ENCODE data around the gene PTPRD. TPM values are rescaled to one million over a fixed set of nuclear protein-coding genes. Genes with fewer than 3 reads are reported as not detected.

Gene PTPRD
- total RNA-seq, 2 donors from 2014 or later = 60.1 to 75.7 TPM

DNA sequence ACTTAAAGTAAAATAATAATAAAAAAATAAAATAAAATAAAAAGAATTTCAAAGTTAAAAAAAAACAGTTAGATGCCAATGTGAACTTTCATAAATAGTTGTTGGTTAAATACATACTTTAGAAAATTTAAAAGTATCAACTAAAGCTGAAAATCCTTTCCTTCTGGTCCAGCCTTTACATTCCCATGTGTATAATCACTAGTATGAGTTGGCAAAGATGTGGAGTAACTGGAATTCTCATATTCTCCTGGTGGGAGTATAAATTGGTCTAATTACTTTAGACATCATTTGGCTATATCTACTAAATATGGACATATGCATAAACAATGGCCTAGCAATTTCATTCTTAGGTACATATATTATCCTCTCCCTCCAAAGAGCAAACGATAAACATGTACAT, 619.9 kb downstream of the PTPRD start:
- H3K27me3 ChIP-seq = no peaks in the 10 kb centered on the region
- no peak overlapping the region for H3K9ac ChIP-seq (ENCODE audit: low read depth in 2 of 2, low read length in 2 of 2)
- TF ChIP-seq, protein P1, sequence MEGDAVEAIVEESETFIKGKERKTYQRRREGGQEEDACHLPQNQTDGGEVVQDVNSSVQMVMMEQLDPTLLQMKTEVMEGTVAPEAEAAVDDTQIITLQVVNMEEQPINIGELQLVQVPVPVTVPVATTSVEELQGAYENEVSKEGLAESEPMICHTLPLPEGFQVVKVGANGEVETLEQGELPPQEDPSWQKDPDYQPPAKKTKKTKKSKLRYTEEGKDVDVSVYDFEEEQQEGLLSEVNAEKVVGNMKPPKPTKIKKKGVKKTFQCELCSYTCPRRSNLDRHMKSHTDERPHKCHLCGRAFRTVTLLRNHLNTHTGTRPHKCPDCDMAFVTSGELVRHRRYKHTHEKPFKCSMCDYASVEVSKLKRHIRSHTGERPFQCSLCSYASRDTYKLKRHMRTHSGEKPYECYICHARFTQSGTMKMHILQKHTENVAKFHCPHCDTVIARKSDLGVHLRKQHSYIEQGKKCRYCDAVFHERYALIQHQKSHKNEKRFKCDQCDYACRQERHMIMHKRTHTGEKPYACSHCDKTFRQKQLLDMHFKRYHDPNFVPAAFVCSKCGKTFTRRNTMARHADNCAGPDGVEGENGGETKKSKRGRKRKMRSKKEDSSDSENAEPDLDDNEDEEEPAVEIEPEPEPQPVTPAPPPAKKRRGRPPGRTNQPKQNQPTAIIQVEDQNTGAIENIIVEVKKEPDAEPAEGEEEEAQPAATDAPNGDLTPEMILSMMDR (IDR thresholded peaks at IDR 0.05) = no peak
- DNase-seq = no peak
- no peaks in the 10 kb centered on the region for H3K36me3 ChIP-seq
- no peak overlapping the region for H3K4me3 ChIP-seq
- intact Hi-C loops (cut with DNase I) = no loop called here
- H3K27ac ChIP-seq = no peak overlapping the region
- no peaks in the 10 kb centered on the region for H3K4me1 ChIP-seq
- H3K9me3 ChIP-seq = peaks cover 4% of the 10 kb centered on the region

DNA sequence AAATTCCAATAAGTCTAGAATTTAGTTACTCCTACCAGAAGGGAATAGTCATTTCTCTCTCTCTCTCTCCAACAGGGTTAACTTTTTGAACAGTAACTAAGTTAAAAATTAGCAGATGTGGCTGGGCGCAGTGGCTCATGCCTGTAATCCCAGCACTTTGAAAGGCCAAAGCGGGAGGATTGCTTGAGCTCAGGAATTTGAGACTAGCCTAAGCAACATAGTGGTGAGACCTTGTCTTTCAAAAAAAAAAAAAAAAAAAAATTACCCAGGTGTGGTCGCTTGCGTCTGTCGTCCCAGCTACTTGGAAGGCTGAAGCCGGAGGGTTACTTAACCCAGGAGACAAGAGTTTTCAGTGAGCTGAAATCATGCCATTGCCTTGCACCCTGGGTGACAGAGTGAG, 639.7 kb downstream of the PTPRD start:
- no peaks in the 10 kb centered on the region for H3K27me3 ChIP-seq
- H3K9me3 ChIP-seq = no peaks in the 10 kb centered on the region
- no peak overlapping the region for H3K9ac ChIP-seq (ENCODE audit: low read depth in 2 of 2, low read length in 2 of 2)
- intact Hi-C loops (cut with DNase I) = no loop called here
- no peak for DNase-seq
- no peaks in the 10 kb centered on the region for H3K4me1 ChIP-seq
- no peak overlapping the region for H3K4me3 ChIP-seq
- no peaks in the 10 kb centered on the region for H3K36me3 ChIP-seq
- TF ChIP-seq, protein P1 (IDR thresholded peaks at IDR 0.05) = no peak
- H3K27ac ChIP-seq = no peak overlapping the region

DNA sequence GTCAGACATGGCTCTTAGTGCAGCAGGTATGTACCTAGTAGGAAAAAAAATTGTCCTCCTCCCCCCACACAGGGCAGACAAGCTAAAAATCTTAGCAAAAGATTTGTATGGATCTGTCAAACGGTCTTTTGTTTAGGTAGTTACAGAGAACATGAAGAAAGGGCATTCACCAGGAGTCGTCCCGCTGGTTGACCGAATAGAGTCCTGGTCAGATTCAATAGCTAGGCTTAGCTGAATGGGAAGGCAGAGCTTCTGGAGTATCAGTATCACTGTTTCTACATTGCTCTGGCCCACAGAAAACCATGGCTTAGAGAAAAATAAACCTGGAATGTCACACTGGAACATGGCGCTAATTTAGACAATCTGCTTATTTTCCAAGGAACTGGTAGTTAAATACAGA, 642.3 kb downstream of the PTPRD start:
- H3K27me3 ChIP-seq = no peaks in the 10 kb centered on the region
- H3K4me1 ChIP-seq = no peaks in the 10 kb centered on the region
- no peak overlapping the region for H3K4me3 ChIP-seq
- H3K9me3 ChIP-seq = no peaks in the 10 kb centered on the region
- H3K9ac ChIP-seq (ENCODE audit: low read depth in 2 of 2, low read length in 2 of 2) = no peak overlapping the region
- intact Hi-C loops (cut with DNase I) = no loop called here
- no peaks in the 10 kb centered on the region for H3K36me3 ChIP-seq
- TF ChIP-seq, protein P1 (IDR thresholded peaks at IDR 0.05) = no peak
- no peak for DNase-seq
- no peak overlapping the region for H3K27ac ChIP-seq

DNA sequence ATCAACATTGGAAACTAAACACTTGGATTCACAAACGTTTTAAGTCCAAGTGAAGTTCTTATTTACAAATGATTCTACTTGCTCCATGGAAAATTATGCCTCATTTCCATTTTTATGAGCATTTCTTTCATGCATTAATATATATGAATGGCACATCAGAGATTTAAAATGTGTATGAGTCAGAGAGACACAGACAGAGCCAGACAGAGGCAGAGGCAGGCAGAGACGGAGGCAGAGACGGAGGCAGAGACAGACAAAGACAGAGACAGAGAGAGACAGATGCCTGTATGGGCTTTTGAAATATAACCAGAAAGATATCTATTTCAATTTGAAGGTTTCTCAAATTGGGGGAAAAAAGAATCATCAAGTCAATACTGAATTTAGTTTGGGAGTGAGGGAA, 649.0 kb downstream of the PTPRD start:
- H3K27ac ChIP-seq = no peak overlapping the region
- intact Hi-C loops (cut with DNase I) = no loop called here
- H3K4me3 ChIP-seq = no peak overlapping the region
- DNase-seq = no peak
- no peaks in the 10 kb centered on the region for H3K4me1 ChIP-seq
- no peak overlapping the region for H3K9ac ChIP-seq (ENCODE audit: low read depth in 2 of 2, low read length in 2 of 2)
- H3K27me3 ChIP-seq = no peaks in the 10 kb centered on the region
- no peaks in the 10 kb centered on the region for H3K9me3 ChIP-seq
- H3K36me3 ChIP-seq = no peaks in the 10 kb centered on the region
- TF ChIP-seq, protein P1 (IDR thresholded peaks at IDR 0.05) = no peak

DNA sequence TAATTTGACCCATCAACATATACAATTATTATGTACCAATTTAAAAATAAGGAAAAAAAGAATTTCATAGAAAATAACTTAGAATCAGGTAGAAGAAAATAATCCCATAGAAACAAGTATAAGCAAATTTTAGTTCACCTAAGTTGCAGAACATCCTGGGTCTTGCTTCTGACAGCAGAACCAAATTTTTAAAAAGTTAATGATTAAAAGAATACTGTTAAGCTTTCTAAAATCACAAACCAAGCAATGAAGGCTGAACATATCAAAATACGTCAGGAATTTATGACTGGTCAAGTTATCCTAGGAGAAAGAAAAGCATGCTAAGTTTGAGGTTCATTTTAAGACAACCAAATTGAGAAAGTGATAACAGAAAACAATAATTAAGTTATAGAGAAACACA, 650.9 kb downstream of the PTPRD start:
- no peak overlapping the region for H3K4me3 ChIP-seq
- H3K9ac ChIP-seq (ENCODE audit: low read depth in 2 of 2, low read length in 2 of 2) = no peak overlapping the region
- H3K27ac ChIP-seq = no peak overlapping the region
- no peaks in the 10 kb centered on the region for H3K4me1 ChIP-seq
- intact Hi-C loops (cut with DNase I) = no loop called here
- TF ChIP-seq, protein P1 (IDR thresholded peaks at IDR 0.05) = no peak
- no peaks in the 10 kb centered on the region for H3K27me3 ChIP-seq
- DNase-seq = no peak
- H3K36me3 ChIP-seq = no peaks in the 10 kb centered on the region
- no peaks in the 10 kb centered on the region for H3K9me3 ChIP-seq

DNA sequence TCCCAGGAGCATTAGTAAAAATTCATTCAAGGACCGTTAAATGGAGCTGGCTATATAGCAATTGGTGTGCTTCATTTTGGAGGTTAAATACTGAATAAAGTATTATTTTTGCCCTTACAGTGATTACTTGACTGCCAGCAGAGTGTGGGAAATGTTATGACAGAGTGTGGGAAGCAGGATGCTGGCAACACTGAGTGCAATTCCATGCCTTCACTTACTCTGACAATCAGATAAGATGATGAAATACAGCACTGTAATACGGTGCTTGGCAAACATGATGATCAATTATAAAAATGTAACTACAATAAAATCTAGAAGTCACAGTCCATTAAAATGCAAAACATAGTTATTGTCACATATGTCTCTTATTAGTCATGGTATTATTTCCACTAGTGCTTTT, 651.3 kb downstream of the PTPRD start:
- Histone ChIP-seq H3K27ac (no peak overlapping the region), H3K9ac (ENCODE audit: low read depth in 2 of 2, low read length in 2 of 2) (no peak overlapping the region), H3K27me3 (no peaks in the 10 kb centered on the region), H3K9me3 (no peaks in the 10 kb centered on the region), H3K4me1 (no peaks in the 10 kb centered on the region), H3K36me3 (no peaks in the 10 kb centered on the region), H3K4me3 (no peak overlapping the region)
- intact Hi-C loops (cut with DNase I) = no loop called here
- no peak for DNase-seq
- TF ChIP-seq, protein P1 (IDR thresholded peaks at IDR 0.05) = no peak
